GM23338 (cell line): ENCODE data around the gene PGS1. TPM values are rescaled to one million over a fixed set of nuclear protein-coding genes. Genes with fewer than 3 reads are reported as not detected.

Experiments used
- ATAC-seq: fragments of 200-7000 bp; cut with Tn5 transposase; 3 replicates; pipeline ENCODE4 v1.9.1; 2020
- DNase-seq: peaks from one replicate; pipeline ENCODE4 v3.0.0-alpha.2; 2015; ENCODE audit warnings: low spot score
- H2AFZ ChIP-seq: fragments of 200-600 bp; sonication (generic); 2 replicates; pipeline ENCODE4 v1.8.0; 2016; ENCODE audit warnings: antibody characterized with exemption, mild to moderate bottlenecking, moderate library complexity
- H3F3A ChIP-seq: fragments of 200-600 bp; sonication (generic); replicated peaks from 2 replicates; pipeline ENCODE4 v1.8.0; 2017; ENCODE audit warnings: antibody characterized with exemption, mixed run types, low read depth
- H3K27ac ChIP-seq: fragments of 200-600 bp; sonication (generic); 2 replicates; pipeline ENCODE4 v1.6.1; 2016; ENCODE audit warnings: low read depth
- H3K27me3 ChIP-seq: fragments of 200-600 bp; sonication (generic); 2 replicates; pipeline ENCODE4 v1.8.0; 2016; ENCODE audit warnings: mild to moderate bottlenecking, mixed run types, moderate library complexity; ENCODE audit not compliant: insufficient read depth
- H3K36me3 ChIP-seq: fragments of 200-600 bp; sonication (generic); 2 replicates; pipeline ENCODE4 v1.8.0; 2016; ENCODE audit warnings: mild to moderate bottlenecking; ENCODE audit not compliant: insufficient read depth
- H3K4me1 ChIP-seq: fragments of 200-600 bp; sonication (generic); 2 replicates; pipeline ENCODE4 v1.8.0; 2016; ENCODE audit warnings: mild to moderate bottlenecking, moderate library complexity; ENCODE audit not compliant: insufficient read depth
- H3K4me2 ChIP-seq: fragments of 200-600 bp; sonication (generic); 2 replicates; pipeline ENCODE4 v1.7.1; 2017; ENCODE audit warnings: mixed run types
- H3K4me3 ChIP-seq: fragments of 200-600 bp; sonication (generic); 2 replicates; pipeline ENCODE4 v1.6.1; 2016; ENCODE audit warnings: mixed run types
- H3K79me2 ChIP-seq: fragments of 200-600 bp; sonication (generic); replicated peaks from 2 replicates; pipeline ENCODE4 v1.8.0; 2017; ENCODE audit warnings: mild to moderate bottlenecking; ENCODE audit not compliant: insufficient read depth
- H3K9me2 ChIP-seq: fragments of 200-600 bp; sonication (generic); 2 replicates; pipeline ENCODE4 v1.8.0; 2017; ENCODE audit not compliant: insufficient read depth
- H4K20me1 ChIP-seq: fragments of 200-600 bp; sonication (generic); replicated peaks from 2 replicates; pipeline ENCODE4 v1.8.0; 2017; ENCODE audit warnings: mild to moderate bottlenecking; ENCODE audit not compliant: insufficient read depth
- H3K27ac Mint-ChIP-seq: 2 replicates; pipeline ENCODE4 v1.8.0; 2020; ENCODE audit warnings: inconsistent platforms, mild to moderate bottlenecking, moderate library complexity, mixed read lengths
- H3K27me3 Mint-ChIP-seq: 3 replicates; pipeline ENCODE4 v1.8.0; 2022; ENCODE audit warnings: low read depth, mild to moderate bottlenecking, moderate library complexity, mixed read lengths, inconsistent platforms; ENCODE audit not compliant: insufficient read depth, poor library complexity
- H3K36me3 Mint-ChIP-seq: 3 replicates; pipeline ENCODE4 v1.8.0; 2021; ENCODE audit warnings: low read depth, mild to moderate bottlenecking, inconsistent platforms, moderate library complexity, mixed read lengths
- H3K4me1 Mint-ChIP-seq: 3 replicates; pipeline ENCODE4 v1.8.0; 2020; ENCODE audit warnings: mild to moderate bottlenecking, inconsistent platforms, mixed read lengths
- H3K4me3 Mint-ChIP-seq: 3 replicates; pipeline ENCODE4 v1.8.0; 2021; ENCODE audit warnings: moderate library complexity, mild to moderate bottlenecking, inconsistent platforms, mixed read lengths
- H3K9me3 Mint-ChIP-seq: 3 replicates; pipeline ENCODE4 v1.8.0; 2020; ENCODE audit warnings: moderate library complexity, mild to moderate bottlenecking, inconsistent platforms, mixed read lengths
- CREB1 ChIP-seq: fragments of 250-450 bp; sonication (Bioruptor Pico); IDR thresholded peaks from 2 replicates; pipeline ENCODE4 v1.5.0; 2020; ENCODE audit warnings: low read depth, mild to moderate bottlenecking, moderate library complexity
- EZH2phosphoT487 ChIP-seq: fragments of 200-600 bp; sonication (generic); IDR thresholded peaks from one replicate; pipeline ENCODE4 v1.8.1; 2018; ENCODE audit warnings: antibody characterized with exemption; ENCODE audit not compliant: unreplicated experiment
- REST ChIP-seq: IDR thresholded peaks from one replicate; pipeline ENCODE4 v1.6.1; 2018; ENCODE audit warnings: antibody characterized with exemption; ENCODE audit not compliant: unreplicated experiment
- ZNF331 ChIP-seq: fragments of 250-450 bp; sonication (Bioruptor Pico); IDR thresholded peaks from 2 replicates; pipeline ENCODE4 v1.5.0; 2020; ENCODE audit warnings: low read depth, mild to moderate bottlenecking, moderate library complexity
- ZNF462 ChIP-seq: fragments of 250-450 bp; sonication (Bioruptor Pico); IDR thresholded peaks from 2 replicates; pipeline ENCODE4 v1.5.0; 2020; ENCODE audit warnings: mild to moderate bottlenecking, moderate library complexity
- polyA plus RNA-seq: library from polyadenylated mRNA; unstranded; fragments of >200 nt; fragmentation: Nextera tagmentation; extraction: Ambion mirVana; gene quantifications from 2 replicates; pipeline ENCODE4 v1.2.1, GENCODE V29; 2016
- total RNA-seq: library from RNA; depleted of rRNA; stranded (reverse); fragments of >200 nt; shearing (Covaris generic); gene quantifications from 2 replicates; pipeline ENCODE4 v1.2.3, GENCODE V29; 2014

PGS1 gene
- total and polyA plus RNA-seq, 2 experiments from 2014 or later, result 43.9 to 67.1 TPM

DNA sequence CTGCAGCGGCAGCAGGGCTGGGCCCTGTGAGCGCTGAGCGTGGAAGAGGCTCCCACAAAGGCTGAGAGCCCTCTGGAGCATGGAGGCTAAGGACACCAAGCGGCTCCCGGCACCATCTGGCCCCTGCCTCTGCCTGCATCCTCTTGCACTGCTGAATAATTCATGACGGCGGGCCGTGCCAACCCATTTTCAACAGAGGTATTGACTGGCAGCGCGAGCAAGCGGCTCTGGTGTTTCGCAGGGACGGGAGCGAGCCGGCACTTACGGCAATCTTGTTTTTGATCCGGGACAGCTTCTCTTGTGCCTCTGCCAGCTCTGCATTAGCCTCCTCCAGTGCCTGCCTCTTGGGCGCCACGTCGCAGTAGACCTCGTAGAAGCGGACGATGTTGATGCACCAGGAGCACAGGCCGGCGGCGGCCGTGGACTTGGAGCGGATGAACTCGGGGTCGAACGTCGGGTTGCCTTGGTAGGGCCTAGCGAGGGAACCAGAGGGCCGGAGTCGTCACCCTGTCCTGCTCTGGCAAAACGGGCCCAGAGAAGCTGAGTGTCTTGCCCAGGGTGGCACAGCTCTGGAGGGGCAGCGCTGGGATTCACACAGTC lies 80.4 kb downstream of the PGS1 start (continued):
- TF ChIP-seq ZNF462 (no peak), EZH2phosphoT487 (no peak)

DNA sequence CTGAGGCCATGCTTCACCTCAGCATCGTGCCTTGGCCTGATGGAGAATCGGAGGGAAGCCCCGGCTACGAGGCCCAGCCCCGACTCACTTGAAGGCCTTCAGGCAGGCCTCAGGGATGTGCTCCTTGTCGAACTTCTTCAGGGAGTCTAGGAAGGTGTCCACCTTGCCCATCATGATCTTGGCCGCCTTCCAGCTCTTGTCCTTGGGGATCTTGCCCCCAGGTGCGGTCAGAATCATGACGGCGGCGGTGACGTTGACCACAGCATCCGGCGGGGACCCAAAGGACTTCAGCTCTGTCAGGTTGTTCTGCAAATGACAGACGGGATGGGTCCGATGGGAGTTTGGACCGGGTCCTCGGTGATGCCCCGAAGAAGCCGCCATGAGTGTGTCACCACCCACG lies 81.2 kb downstream of the PGS1 start:
- H3K36me3 ChIP-seq, result no peaks in the 10 kb centered on the region; the same call in 1 of the 2 replicates
- no peaks in the 10 kb centered on the region for H3F3A ChIP-seq
- H3K79me2 ChIP-seq, result no peaks in the 10 kb centered on the region
- no peaks in the 10 kb centered on the region for H3K4me1 ChIP-seq
- H3K27me3 ChIP-seq, result no peaks in the 10 kb centered on the region
- H2AFZ ChIP-seq, result no peak overlapping the region
- H3K9me3 Mint-ChIP-seq, result peaks cover 5% of the 10 kb centered on the region; the same call in 2 of the 3 replicates
- H3K4me1 Mint-ChIP-seq, result 0 out of 3 replicates have a peak, but pooled peaks cover 5% of the 10 kb centered on the region
- no peak overlapping the region for H3K4me3 Mint-ChIP-seq
- H3K36me3 Mint-ChIP-seq, result no peaks in the 10 kb centered on the region
- H3K27me3 Mint-ChIP-seq, result peaks cover 4% of the 10 kb centered on the region
- H3K4me2 ChIP-seq, result no peak overlapping the region
- H3K4me3 ChIP-seq, result no peak overlapping the region
- ATAC-seq (no peak), DNase-seq (no peak)
- no peaks in the 10 kb centered on the region for H4K20me1 ChIP-seq
- no peaks in the 10 kb centered on the region for H3K9me2 ChIP-seq
- H3K27ac Mint-ChIP-seq, result no peak overlapping the region
- H3K27ac ChIP-seq, result no peak overlapping the region
- TF ChIP-seq ZNF331 (CRISPR knock-in tag), result no peak
- no peak for TF ChIP-seq CREB1 (CRISPR knock-in tag)
- TF ChIP-seq REST, result no peak
- TF ChIP-seq ZNF462, result no peak
